Ectodermal cell (in vitro differentiated cells): ENCODE measurements around the gene ATXN10.

Experiments
- H3K27ac ChIP-seq: 2 replicates; pipeline ENCODE4 v1.7.0; 2013; ENCODE audit warnings: mild to moderate bottlenecking, low read depth, low read length; ENCODE audit not compliant: insufficient read depth, poor library complexity, severe bottlenecking
- H3K27me3 ChIP-seq: 2 replicates; pipeline ENCODE4 v1.7.0; 2013; ENCODE audit warnings: mild to moderate bottlenecking, low read length; ENCODE audit not compliant: insufficient read depth, control insufficient read depth, poor library complexity, severe bottlenecking
- H3K36me3 ChIP-seq: one replicate; pipeline ENCODE4 v1.7.0; 2013; ENCODE audit warnings: low read length; ENCODE audit not compliant: control insufficient read depth, insufficient read depth
- H3K4me1 ChIP-seq: one replicate; pipeline ENCODE4 v1.7.0; 2013; ENCODE audit warnings: low read length; ENCODE audit not compliant: control insufficient read depth, insufficient read depth
- H3K4me3 ChIP-seq: 2 replicates; pipeline ENCODE4 v1.7.0; 2013; ENCODE audit warnings: low read depth, low read length, control low read depth; ENCODE audit not compliant: insufficient read depth
- H3K9me3 ChIP-seq: 2 replicates; pipeline ENCODE4 v1.7.0; 2013; ENCODE audit warnings: mild to moderate bottlenecking, low read length, moderate library complexity; ENCODE audit not compliant: control insufficient read depth
- WGBS, 2 experiments: methylation state at CpG; one replicate each; pipeline ENCODE4 v1.1.7; 2013; ENCODE audit warnings: missing lambda C conversion rate in 2 of 2; 5-methylcytosine and 5-hydroxymethylcytosine counted together

The ATXN10 gene

GRCh38 chr22:45731041-45731797, 59.6 kb downstream of the ATXN10 start:
- no peaks in the 10 kb centered on the region for H3K27me3 ChIP-seq
- H3K4me3 ChIP-seq: no peak overlapping the region
- 87 to 91% methylated on average over 8 of the region's 8 CpGs for WGBS, 2 experiments
- peaks cover 4% of the 10 kb centered on the region for H3K36me3 ChIP-seq
- no peaks in the 10 kb centered on the region for H3K4me1 ChIP-seq
- H3K9me3 ChIP-seq: no peaks in the 10 kb centered on the region
- no peak overlapping the region for H3K27ac ChIP-seq

- H3K9me3 ChIP-seq: no peaks in the 10 kb centered on the region
- no peaks in the 10 kb centered on the region for H3K27me3 ChIP-seq
- no peak overlapping the region for H3K4me3 ChIP-seq
- 90 to 92% methylated on average over 7 of the region's 7 CpGs for WGBS, 2 experiments
- no peaks in the 10 kb centered on the region for H3K4me1 ChIP-seq
- H3K27ac ChIP-seq: no peak overlapping the region
- peaks cover 4% of the 10 kb centered on the region for H3K36me3 ChIP-seq
Measured at GRCh38 chr22:45731798-45732495, 60.3 kb downstream of the ATXN10 start.

GRCh38 chr22:45735273-45735672, 63.6 kb downstream of the ATXN10 start:
- Histone ChIP-seq H3K27me3 (no peaks in the 10 kb centered on the region), H3K4me3 (no peak overlapping the region), H3K9me3 (no peaks in the 10 kb centered on the region), H3K4me1 (no peaks in the 10 kb centered on the region), H3K36me3 (peaks cover 13% of the 10 kb centered on the region), H3K27ac (no peak overlapping the region)
- WGBS, 2 experiments: 97 to 100% methylated on average over 3 of the region's 3 CpGs

- Histone ChIP-seq H3K9me3 (no peaks in the 10 kb centered on the region), H3K4me1 (no peaks in the 10 kb centered on the region), H3K27ac (no peak overlapping the region), H3K27me3 (no peaks in the 10 kb centered on the region), H3K36me3 (peaks cover 25% of the 10 kb centered on the region), H3K4me3 (no peak overlapping the region)
- no CpG with 5 or more reads among the region's 1 CpG for WGBS, 2 experiments
Measured at GRCh38 chr22:45738206-45738605, 66.6 kb downstream of the ATXN10 start.

- WGBS, 2 experiments: 93 to 98% methylated on average over 3 of the region's 3 CpGs
- H3K27me3 ChIP-seq: no peaks in the 10 kb centered on the region
- peaks cover 25% of the 10 kb centered on the region for H3K36me3 ChIP-seq
- H3K9me3 ChIP-seq: no peaks in the 10 kb centered on the region
- no peak overlapping the region for H3K4me3 ChIP-seq
- no peaks in the 10 kb centered on the region for H3K4me1 ChIP-seq
- no peak overlapping the region for H3K27ac ChIP-seq
Measured at GRCh38 chr22:45740236-45740635, 68.6 kb downstream of the ATXN10 start.

GRCh38 chr22:45742866-45743450, 71.3 kb downstream of the ATXN10 start:
- Histone ChIP-seq H3K27ac (no peak overlapping the region), H3K36me3 (peaks cover 25% of the 10 kb centered on the region), H3K9me3 (no peaks in the 10 kb centered on the region), H3K27me3 (no peaks in the 10 kb centered on the region), H3K4me1 (no peaks in the 10 kb centered on the region), H3K4me3 (no peak overlapping the region)
- 94 to 96% methylated on average over 8 of the region's 8 CpGs for WGBS, 2 experiments

- 93 to 96% methylated on average over 1 of the region's 1 CpG for WGBS, 2 experiments
- peaks cover 24% of the 10 kb centered on the region for H3K36me3 ChIP-seq
Measured at GRCh38 chr22:45743687-45744086, 72.1 kb downstream of the ATXN10 start.

GRCh38 chr22:45744442-45744841, 72.8 kb downstream of the ATXN10 start:
- 81 to 86% methylated on average over 5 of the region's 5 CpGs for WGBS, 2 experiments
- no peaks in the 10 kb centered on the region for H3K9me3 ChIP-seq

More at GRCh38 chr22:45743687-45744086, 72.1 kb downstream of the ATXN10 start:
- H3K27me3 ChIP-seq: no peaks in the 10 kb centered on the region
- H3K4me3 ChIP-seq: no peak overlapping the region
- H3K9me3 ChIP-seq: no peaks in the 10 kb centered on the region
- H3K27ac ChIP-seq: no peak overlapping the region
- H3K4me1 ChIP-seq: no peaks in the 10 kb centered on the region

GRCh38 chr22:45750626-45751025, 79.0 kb downstream of the ATXN10 start:
- no peaks in the 10 kb centered on the region for H3K27me3 ChIP-seq
- H3K4me1 ChIP-seq: no peaks in the 10 kb centered on the region
- H3K27ac ChIP-seq: no peak overlapping the region
- WGBS, 2 experiments: 94 to 95% methylated on average over 3 of the region's 3 CpGs
- H3K9me3 ChIP-seq: no peaks in the 10 kb centered on the region
- no peaks in the 10 kb centered on the region for H3K36me3 ChIP-seq
- no peak overlapping the region for H3K4me3 ChIP-seq

More at GRCh38 chr22:45744442-45744841, 72.8 kb downstream of the ATXN10 start:
- Histone ChIP-seq H3K27ac (no peak overlapping the region), H3K4me1 (no peaks in the 10 kb centered on the region), H3K4me3 (no peak overlapping the region), H3K36me3 (peaks cover 17% of the 10 kb centered on the region), H3K27me3 (no peaks in the 10 kb centered on the region)

GRCh38 chr22:45752036-45752435, 80.4 kb downstream of the ATXN10 start:
- H3K27ac ChIP-seq: no peak overlapping the region
- no peaks in the 10 kb centered on the region for H3K9me3 ChIP-seq
- WGBS, 2 experiments: 94 to 96% methylated on average over 2 of the region's 2 CpGs
- H3K36me3 ChIP-seq: no peaks in the 10 kb centered on the region
- H3K4me3 ChIP-seq: no peak overlapping the region
- peaks cover 7% of the 10 kb centered on the region for H3K4me1 ChIP-seq
- no peaks in the 10 kb centered on the region for H3K27me3 ChIP-seq
